ENCODE data around the gene ASCL2. TPM values are rescaled to one million over a fixed set of nuclear protein-coding genes. Genes with fewer than 3 reads are reported as not detected.

ASCL2 gene
- total RNA-seq, 1 donor, result not detected

DNA sequence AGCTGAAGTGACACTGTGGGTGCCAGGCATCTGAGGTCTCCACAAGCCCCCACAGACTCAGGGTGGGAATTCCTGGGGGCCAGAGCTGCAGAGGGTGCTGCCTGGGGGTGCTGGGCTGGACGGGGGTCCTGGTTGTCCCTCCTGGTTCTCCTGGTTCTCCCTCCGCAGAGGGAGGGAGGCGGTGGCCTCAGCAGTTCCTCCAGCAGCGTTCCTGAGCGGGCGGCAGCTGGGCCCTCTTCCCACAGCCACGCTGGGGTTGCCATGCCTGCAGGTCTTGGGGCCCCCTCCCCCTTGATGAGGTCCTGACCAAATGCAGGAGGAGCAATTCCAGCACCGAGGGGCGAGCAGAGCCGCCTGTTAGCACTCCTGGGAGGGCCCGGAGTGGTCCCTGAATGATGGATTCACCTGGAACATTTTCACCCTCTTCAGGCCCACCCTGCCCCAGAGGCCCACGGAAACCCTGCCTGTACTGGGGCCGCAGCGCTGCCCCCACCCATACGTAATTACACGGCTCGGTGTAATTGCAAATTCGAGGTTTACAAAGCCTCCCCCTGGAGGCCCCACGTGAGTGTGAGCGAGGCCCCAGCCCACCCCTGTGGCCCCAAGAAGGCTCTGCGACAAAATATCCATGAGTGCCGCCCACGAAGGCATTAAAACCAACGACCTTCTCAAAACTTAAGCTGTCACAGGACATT is 30.7 kb upstream of the ASCL2 start:
- Histone ChIP-seq H3K27me3 (ENCODE audit: insufficient read depth, low read length) (no peaks in the 10 kb centered on the region), H2AFZ (ENCODE audit: low read length) (no peak overlapping the region), H3K36me3 (ENCODE audit: insufficient read depth, low read length) (no peaks in the 10 kb centered on the region), H4K20me1 (ENCODE audit: insufficient read depth, low read length) (no peaks in the 10 kb centered on the region), H3K79me2 (ENCODE audit: insufficient read depth, low read length) (no peaks in the 10 kb centered on the region), H3K4me2 (ENCODE audit: insufficient read depth, low read length) (no peak overlapping the region), H3K9me3 (ENCODE audit: low read depth, low read length) (no peaks in the 10 kb centered on the region), H3K4me1 (ENCODE audit: insufficient read depth, low read length) (peaks cover 8% of the 10 kb centered on the region), H3K27ac (ENCODE audit: low read depth, low read length) (no peak overlapping the region), H3K4me3 (ENCODE audit: insufficient read depth, low read length) (no peak overlapping the region)
- DNase-seq (ENCODE audit: insufficient read length, low spot score, missing footprints), result peak; percentile 71
- TF ChIP-seq, protein P1, sequence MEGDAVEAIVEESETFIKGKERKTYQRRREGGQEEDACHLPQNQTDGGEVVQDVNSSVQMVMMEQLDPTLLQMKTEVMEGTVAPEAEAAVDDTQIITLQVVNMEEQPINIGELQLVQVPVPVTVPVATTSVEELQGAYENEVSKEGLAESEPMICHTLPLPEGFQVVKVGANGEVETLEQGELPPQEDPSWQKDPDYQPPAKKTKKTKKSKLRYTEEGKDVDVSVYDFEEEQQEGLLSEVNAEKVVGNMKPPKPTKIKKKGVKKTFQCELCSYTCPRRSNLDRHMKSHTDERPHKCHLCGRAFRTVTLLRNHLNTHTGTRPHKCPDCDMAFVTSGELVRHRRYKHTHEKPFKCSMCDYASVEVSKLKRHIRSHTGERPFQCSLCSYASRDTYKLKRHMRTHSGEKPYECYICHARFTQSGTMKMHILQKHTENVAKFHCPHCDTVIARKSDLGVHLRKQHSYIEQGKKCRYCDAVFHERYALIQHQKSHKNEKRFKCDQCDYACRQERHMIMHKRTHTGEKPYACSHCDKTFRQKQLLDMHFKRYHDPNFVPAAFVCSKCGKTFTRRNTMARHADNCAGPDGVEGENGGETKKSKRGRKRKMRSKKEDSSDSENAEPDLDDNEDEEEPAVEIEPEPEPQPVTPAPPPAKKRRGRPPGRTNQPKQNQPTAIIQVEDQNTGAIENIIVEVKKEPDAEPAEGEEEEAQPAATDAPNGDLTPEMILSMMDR (IDR thresholded peaks at IDR 0.05; ENCODE audit: extremely low read depth, low read depth, low read length), result no peak

DNA sequence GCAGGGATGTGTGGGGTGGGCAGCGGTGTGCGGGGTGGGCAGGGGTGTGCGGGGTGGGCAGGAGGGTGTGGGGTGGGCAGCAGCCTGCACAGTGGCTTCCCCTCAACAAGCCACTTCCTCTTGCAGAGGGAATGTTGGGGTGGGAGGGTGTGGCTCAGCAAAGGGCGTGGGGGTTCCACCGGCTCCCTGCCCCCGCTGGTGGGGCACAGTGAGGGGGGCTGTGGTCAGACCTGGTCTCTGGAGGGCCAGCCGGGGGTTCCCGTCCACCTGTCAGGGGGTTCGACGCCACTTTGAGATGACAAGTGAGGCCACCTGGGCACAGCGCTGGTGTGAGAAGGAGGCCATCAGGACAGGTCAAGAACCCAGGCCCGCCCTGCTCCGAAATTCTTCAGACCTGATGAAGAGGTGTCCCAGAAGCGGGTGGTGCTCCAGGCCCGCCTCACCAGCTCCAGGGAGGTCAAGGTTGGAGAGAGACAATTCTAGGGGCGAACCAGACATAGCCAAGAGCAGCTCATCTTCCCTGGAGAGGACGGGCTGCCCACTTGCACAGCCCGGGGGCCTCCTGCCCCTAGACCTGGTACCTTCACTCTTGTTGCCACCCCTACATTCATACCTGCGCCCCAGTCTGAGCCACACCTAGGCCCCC is 30.0 kb upstream of the ASCL2 start:
- Histone ChIP-seq H3K36me3 (ENCODE audit: insufficient read depth, low read length) (no peaks in the 10 kb centered on the region), H3K4me1 (ENCODE audit: insufficient read depth, low read length) (peaks cover 1% of the 10 kb centered on the region), H3K4me2 (ENCODE audit: insufficient read depth, low read length) (no peak overlapping the region), H3K27me3 (ENCODE audit: insufficient read depth, low read length) (no peaks in the 10 kb centered on the region), H3K27ac (ENCODE audit: low read depth, low read length) (no peak overlapping the region), H3K79me2 (ENCODE audit: insufficient read depth, low read length) (no peaks in the 10 kb centered on the region), H2AFZ (ENCODE audit: low read length) (no peak overlapping the region), H4K20me1 (ENCODE audit: insufficient read depth, low read length) (no peaks in the 10 kb centered on the region), H3K9me3 (ENCODE audit: low read depth, low read length) (no peaks in the 10 kb centered on the region), H3K4me3 (ENCODE audit: insufficient read depth, low read length) (no peak overlapping the region)
- TF ChIP-seq, protein P1 (IDR thresholded peaks at IDR 0.05; ENCODE audit: extremely low read depth, low read depth, low read length), result no peak
- DNase-seq (ENCODE audit: insufficient read length, low spot score, missing footprints), result peak; percentile 65

GRCh38 chr11:2299773-2300172 is 29.4 kb upstream of the ASCL2 start:
- no peaks in the 10 kb centered on the region for H4K20me1 ChIP-seq (ENCODE audit: insufficient read depth, low read length)
- DNase-seq (ENCODE audit: insufficient read length, low spot score, missing footprints), result peak; percentile 37
- H3K27me3 ChIP-seq (ENCODE audit: insufficient read depth, low read length), result no peaks in the 10 kb centered on the region
- H3K4me1 ChIP-seq (ENCODE audit: insufficient read depth, low read length), result no peaks in the 10 kb centered on the region
- H2AFZ ChIP-seq (ENCODE audit: low read length), result no peak overlapping the region
- H3K9me3 ChIP-seq (ENCODE audit: low read depth, low read length), result no peaks in the 10 kb centered on the region
- no peak overlapping the region for H3K4me3 ChIP-seq (ENCODE audit: insufficient read depth, low read length)
- H3K36me3 ChIP-seq (ENCODE audit: insufficient read depth, low read length), result no peaks in the 10 kb centered on the region
- TF ChIP-seq, protein P1 (IDR thresholded peaks at IDR 0.05; ENCODE audit: extremely low read depth, low read depth, low read length), result no peak
- H3K27ac ChIP-seq (ENCODE audit: low read depth, low read length), result no peak overlapping the region
- no peak overlapping the region for H3K4me2 ChIP-seq (ENCODE audit: insufficient read depth, low read length)
- no peaks in the 10 kb centered on the region for H3K79me2 ChIP-seq (ENCODE audit: insufficient read depth, low read length)

Measured in osteoblast (primary cell).